HEK293 (cell line): ENCODE results near the gene FAM120B.

Experiments used
- CTCF ChIA-PET: fragments of 350-600 bp; formaldehyde crosslinking; extraction: SDS; loops from one replicate; lab custom pipeline; 2021; ENCODE audit warnings: antibody characterized with exemption; lab: Yijun Ruan, JAX
- POLR2A ChIA-PET: fragments of 300-600 bp; formaldehyde crosslinking; extraction: SDS; loops from one replicate; lab custom pipeline; 2020; ENCODE audit warnings: antibody characterized with exemption, inconsistent platforms; lab: Yijun Ruan, JAX
- H3K27ac ChIP-seq: fragments of 200-500 bp; sonication (Bioruptor generic); 2 replicates; pipeline ENCODE4 v1.5.1; 2014; ENCODE audit warnings: low read depth, low read length, control low read depth, inconsistent platforms; ENCODE audit errors: extremely low read depth
- H3K36me3 ChIP-seq, 2 experiments: fragments of 200-500 bp in 1 of 2; sonication (Bioruptor generic) in 1 of 2; 1 replicate in 1 of 2; 2 replicates in 1 of 2; pipeline ENCODE4 v1.5.1; 2014 to 2017; ENCODE audit warnings: inconsistent platforms in 2 of 2, low read length in 2 of 2; ENCODE audit not compliant: control insufficient read depth in 2 of 2, insufficient read depth in 1 of 2
- H3K4me1 ChIP-seq: fragments of 200-500 bp; sonication (Bioruptor generic); 2 replicates; pipeline ENCODE4 v1.5.1; 2014; ENCODE audit warnings: mild to moderate bottlenecking, low read length, inconsistent platforms; ENCODE audit not compliant: control insufficient read depth, insufficient read depth
- H3K4me3 ChIP-seq: 2 replicates; pipeline ENCODE4 v1.5.1; 2011; ENCODE audit warnings: low read depth, mild to moderate bottlenecking, control low read depth, low read length, moderate library complexity
- H3K9me3 ChIP-seq: fragments of 200-500 bp; sonication (Bioruptor generic); 2 replicates; pipeline ENCODE4 v1.5.1; 2014; ENCODE audit warnings: low read depth, low read length, inconsistent platforms; ENCODE audit not compliant: control insufficient read depth, insufficient read depth
- BCL6B ChIP-seq: fragments of 450-650 bp; formaldehyde crosslinking; IDR thresholded peaks from 2 replicates; pipeline ENCODE4 v1.5.1; 2017; ENCODE audit warnings: missing biosample characterization, missing genetic modification characterization
- ELK4 ChIP-seq: IDR thresholded peaks from 2 replicates; pipeline ENCODE4 v1.6.1; 2011; ENCODE audit warnings: mild to moderate bottlenecking, low read depth, low read length, borderline replicate concordance
- KLF8 ChIP-seq: fragments of 450-650 bp; formaldehyde crosslinking; IDR thresholded peaks from 2 replicates; pipeline ENCODE4 v1.5.1; 2016; ENCODE audit warnings: missing biosample characterization, missing genetic modification characterization
- MEIS1 ChIP-seq: sonication (generic); formaldehyde crosslinking; IDR thresholded peaks from 2 replicates; pipeline ENCODE4 v1.8.1; 2022; ENCODE audit warnings: missing genetic modification reagents, mild to moderate bottlenecking, borderline replicate concordance
- OSR2 ChIP-seq: fragments of 450-650 bp; formaldehyde crosslinking; IDR thresholded peaks from 2 replicates; pipeline ENCODE4 v1.5.1; 2016; ENCODE audit warnings: missing biosample characterization, missing genetic modification characterization
- PRDM2 ChIP-seq: fragments of 450-650 bp; formaldehyde crosslinking; IDR thresholded peaks from 2 replicates; pipeline ENCODE4 v1.5.1; 2016; ENCODE audit warnings: missing biosample characterization, missing genetic modification characterization, borderline replicate concordance
- PRDM6 ChIP-seq: fragments of 450-650 bp; formaldehyde crosslinking; IDR thresholded peaks from 2 replicates; pipeline ENCODE4 v1.5.1; 2017; ENCODE audit warnings: missing biosample characterization, missing genetic modification characterization
- ZNF114 ChIP-seq: fragments of 450-650 bp; formaldehyde crosslinking; IDR thresholded peaks from 2 replicates; pipeline ENCODE4 v1.5.0; 2017; ENCODE audit warnings: missing biosample characterization, missing genetic modification characterization
- ZNF140 ChIP-seq: fragments of 450-650 bp; formaldehyde crosslinking; IDR thresholded peaks from 2 replicates; pipeline ENCODE4 v1.5.1; 2016; ENCODE audit warnings: missing biosample characterization, missing genetic modification characterization
- ZNF394 ChIP-seq: fragments of 450-650 bp; formaldehyde crosslinking; IDR thresholded peaks from 2 replicates; pipeline ENCODE4 v1.5.1; 2016; ENCODE audit warnings: missing biosample characterization, missing genetic modification characterization, mild to moderate bottlenecking, moderate library complexity, borderline replicate concordance
- ZNF426 ChIP-seq: fragments of 450-650 bp; formaldehyde crosslinking; IDR thresholded peaks from 2 replicates; pipeline ENCODE4 v1.5.1; 2017; ENCODE audit warnings: missing biosample characterization, missing genetic modification characterization, mild to moderate bottlenecking, inconsistent platforms, moderate library complexity
- ZNF473 ChIP-seq: fragments of 450-650 bp; formaldehyde crosslinking; IDR thresholded peaks from 2 replicates; pipeline ENCODE4 v1.5.1; 2017; ENCODE audit warnings: missing biosample characterization, missing genetic modification characterization
- ZNF544 ChIP-seq: fragments of 450-650 bp; formaldehyde crosslinking; IDR thresholded peaks from 2 replicates; pipeline ENCODE4 v1.5.0; 2017; ENCODE audit warnings: missing biosample characterization, missing genetic modification characterization
- ZNF549 ChIP-seq: fragments of 450-650 bp; IDR thresholded peaks from 2 replicates; pipeline ENCODE4 v1.5.1; 2018; ENCODE audit warnings: missing biosample characterization, missing genetic modification characterization, mild to moderate bottlenecking, inconsistent platforms, moderate library complexity
- ZNF610 ChIP-seq: fragments of 450-650 bp; formaldehyde crosslinking; IDR thresholded peaks from 2 replicates; pipeline ENCODE4 v1.5.1; 2016; ENCODE audit warnings: missing biosample characterization, missing genetic modification characterization, borderline replicate concordance
- ZNF621 ChIP-seq: fragments of 450-650 bp; formaldehyde crosslinking; IDR thresholded peaks from 2 replicates; pipeline ENCODE4 v1.5.1; 2017; ENCODE audit warnings: missing biosample characterization, missing genetic modification characterization
- TF ChIP-seq, protein P1 (sequence below): fragments of 450-650 bp; formaldehyde crosslinking; IDR thresholded peaks from 2 replicates; pipeline ENCODE4 v1.5.1; 2017; ENCODE audit warnings: missing biosample characterization, missing genetic modification characterization
- TF ChIP-seq, protein P2 (sequence below): fragments of 450-650 bp; formaldehyde crosslinking; IDR thresholded peaks from 2 replicates; pipeline ENCODE4 v1.5.1; 2016; ENCODE audit warnings: missing biosample characterization, missing genetic modification characterization

The FAM120B gene

GRCh38 chr6:170438861-170439260 is 132.3 kb downstream of the FAM120B start:
- no peaks in the 10 kb centered on the region for H3K9me3 ChIP-seq
- no peak overlapping the region for H3K4me3 ChIP-seq
- H3K36me3 ChIP-seq: no peaks in the 10 kb centered on the region
- ChIA-PET CTCF (interaction anchor here (0.6 to 2.0 kb wide), 4 partner anchors 12 to 189 kb away, joined by 3 to 7 read pairs (median 4); no protein-coding TSS in a partner anchor), POLR2A (interaction anchor here (0.6 to 0.9 kb wide), 2 partner anchors 8 to 49 kb away, joined by 3 read pairs; no protein-coding TSS in a partner anchor)
- TF ChIP-seq OSR2 (tag by site-specific recombination) (no peak), KLF8 (tag by site-specific recombination) (no peak), ELK4 (no peak), MEIS1 (CRISPR knock-in tag) (no peak), ZNF473 (tag by site-specific recombination) (no peak), ZNF610 (tag by site-specific recombination) (no peak), ZNF549 (no peak), ZNF621 (tag by site-specific recombination) (no peak), BCL6B (no peak), ZNF544 (tag by site-specific recombination) (no peak), ZNF140 (tag by site-specific recombination) (no peak)
- TF ChIP-seq, protein P1, sequence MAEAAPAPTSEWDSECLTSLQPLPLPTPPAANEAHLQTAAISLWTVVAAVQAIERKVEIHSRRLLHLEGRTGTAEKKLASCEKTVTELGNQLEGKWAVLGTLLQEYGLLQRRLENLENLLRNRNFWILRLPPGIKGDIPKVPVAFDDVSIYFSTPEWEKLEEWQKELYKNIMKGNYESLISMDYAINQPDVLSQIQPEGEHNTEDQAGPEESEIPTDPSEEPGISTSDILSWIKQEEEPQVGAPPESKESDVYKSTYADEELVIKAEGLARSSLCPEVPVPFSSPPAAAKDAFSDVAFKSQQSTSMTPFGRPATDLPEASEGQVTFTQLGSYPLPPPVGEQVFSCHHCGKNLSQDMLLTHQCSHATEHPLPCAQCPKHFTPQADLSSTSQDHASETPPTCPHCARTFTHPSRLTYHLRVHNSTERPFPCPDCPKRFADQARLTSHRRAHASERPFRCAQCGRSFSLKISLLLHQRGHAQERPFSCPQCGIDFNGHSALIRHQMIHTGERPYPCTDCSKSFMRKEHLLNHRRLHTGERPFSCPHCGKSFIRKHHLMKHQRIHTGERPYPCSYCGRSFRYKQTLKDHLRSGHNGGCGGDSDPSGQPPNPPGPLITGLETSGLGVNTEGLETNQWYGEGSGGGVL (tag by site-specific recombination): no peak
- TF ChIP-seq, protein P2, sequence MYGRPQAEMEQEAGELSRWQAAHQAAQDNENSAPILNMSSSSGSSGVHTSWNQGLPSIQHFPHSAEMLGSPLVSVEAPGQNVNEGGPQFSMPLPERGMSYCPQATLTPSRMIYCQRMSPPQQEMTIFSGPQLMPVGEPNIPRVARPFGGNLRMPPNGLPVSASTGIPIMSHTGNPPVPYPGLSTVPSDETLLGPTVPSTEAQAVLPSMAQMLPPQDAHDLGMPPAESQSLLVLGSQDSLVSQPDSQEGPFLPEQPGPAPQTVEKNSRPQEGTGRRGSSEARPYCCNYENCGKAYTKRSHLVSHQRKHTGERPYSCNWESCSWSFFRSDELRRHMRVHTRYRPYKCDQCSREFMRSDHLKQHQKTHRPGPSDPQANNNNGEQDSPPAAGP (tag by site-specific recombination): no peak
- peaks cover 4% of the 10 kb centered on the region; the same call in 1 of the 2 replicates for H3K4me1 ChIP-seq
- no peak overlapping the region for H3K27ac ChIP-seq

GRCh38 chr6:170439366-170440361 is 133.1 kb downstream of the FAM120B start:
- Histone ChIP-seq H3K9me3 (no peaks in the 10 kb centered on the region), H3K36me3 (no peaks in the 10 kb centered on the region), H3K4me3 (no peak overlapping the region), H3K27ac (no peak overlapping the region), H3K4me1 (peaks cover 4% of the 10 kb centered on the region; the same call in 1 of the 2 replicates)
- ChIA-PET POLR2A (no interaction called here), CTCF (interaction anchor here (0.5 to 2.0 kb wide), 5 partner anchors 12 to 806 kb away, joined by 3 to 7 read pairs (median 3); no protein-coding TSS in a partner anchor)
- no peak for TF ChIP-seq PRDM6 (tag by site-specific recombination)
- no peak for TF ChIP-seq ZNF114 (tag by site-specific recombination)
- no peak for TF ChIP-seq PRDM2 (tag by site-specific recombination)
- TF ChIP-seq ZNF394: no peak
- no peak for TF ChIP-seq ZNF426 (tag by site-specific recombination)
